Measurements from ENCODE around the gene MAPK8.

MAPK8 gene

DNA sequence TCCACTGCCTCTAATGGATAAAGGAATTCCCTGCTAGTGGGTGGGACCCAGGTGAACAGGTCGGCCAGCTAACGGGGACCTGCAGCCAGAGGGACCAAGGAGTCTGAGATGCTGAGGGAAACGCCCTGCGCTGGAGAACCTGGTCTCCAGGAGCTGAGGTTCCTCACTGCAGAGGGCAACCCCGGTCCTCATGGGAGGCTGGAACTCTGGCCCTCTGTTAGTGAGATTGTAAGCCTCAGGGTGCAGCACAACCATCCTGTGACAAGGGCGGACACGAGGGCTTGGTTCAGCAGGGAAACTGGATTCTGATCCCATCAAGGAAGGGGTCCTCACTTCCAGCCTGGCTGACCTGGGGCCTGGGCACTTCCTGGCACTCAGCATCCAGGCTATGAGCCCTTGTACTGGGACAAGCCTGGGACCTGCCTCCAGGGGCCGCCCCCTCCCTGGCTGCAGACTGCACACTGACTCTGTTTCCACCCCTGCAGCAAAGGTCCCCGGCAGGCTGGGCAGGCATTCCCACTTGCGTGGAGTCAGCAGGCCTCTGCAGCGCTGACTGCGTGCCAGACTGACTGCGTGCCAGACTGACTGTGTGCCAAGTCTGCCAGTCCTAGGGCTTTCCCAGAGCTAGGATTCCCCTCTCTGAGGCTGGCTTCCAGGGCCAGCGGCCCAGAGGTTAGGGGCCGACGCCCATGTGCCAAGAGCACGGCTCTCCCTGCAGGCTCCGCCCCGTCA lies 143.2 kb downstream of the MAPK8 start:
- H3K36me3 ChIP-seq, result no peaks in the 10 kb centered on the region
- no peak overlapping the region for H3K4me3 ChIP-seq (ENCODE audit: low read depth, low read length)
- DNase-seq, result no peak
- no peaks in the 10 kb centered on the region for H3K9me3 ChIP-seq
- TF ChIP-seq, protein P1, sequence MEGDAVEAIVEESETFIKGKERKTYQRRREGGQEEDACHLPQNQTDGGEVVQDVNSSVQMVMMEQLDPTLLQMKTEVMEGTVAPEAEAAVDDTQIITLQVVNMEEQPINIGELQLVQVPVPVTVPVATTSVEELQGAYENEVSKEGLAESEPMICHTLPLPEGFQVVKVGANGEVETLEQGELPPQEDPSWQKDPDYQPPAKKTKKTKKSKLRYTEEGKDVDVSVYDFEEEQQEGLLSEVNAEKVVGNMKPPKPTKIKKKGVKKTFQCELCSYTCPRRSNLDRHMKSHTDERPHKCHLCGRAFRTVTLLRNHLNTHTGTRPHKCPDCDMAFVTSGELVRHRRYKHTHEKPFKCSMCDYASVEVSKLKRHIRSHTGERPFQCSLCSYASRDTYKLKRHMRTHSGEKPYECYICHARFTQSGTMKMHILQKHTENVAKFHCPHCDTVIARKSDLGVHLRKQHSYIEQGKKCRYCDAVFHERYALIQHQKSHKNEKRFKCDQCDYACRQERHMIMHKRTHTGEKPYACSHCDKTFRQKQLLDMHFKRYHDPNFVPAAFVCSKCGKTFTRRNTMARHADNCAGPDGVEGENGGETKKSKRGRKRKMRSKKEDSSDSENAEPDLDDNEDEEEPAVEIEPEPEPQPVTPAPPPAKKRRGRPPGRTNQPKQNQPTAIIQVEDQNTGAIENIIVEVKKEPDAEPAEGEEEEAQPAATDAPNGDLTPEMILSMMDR (IDR thresholded peaks at IDR 0.05; ENCODE audit: low read depth, low read length), result no peak
- H3K4me1 ChIP-seq, result peaks cover under 1% of the 10 kb centered on the region
- no peaks in the 10 kb centered on the region for H3K27me3 ChIP-seq

DNA sequence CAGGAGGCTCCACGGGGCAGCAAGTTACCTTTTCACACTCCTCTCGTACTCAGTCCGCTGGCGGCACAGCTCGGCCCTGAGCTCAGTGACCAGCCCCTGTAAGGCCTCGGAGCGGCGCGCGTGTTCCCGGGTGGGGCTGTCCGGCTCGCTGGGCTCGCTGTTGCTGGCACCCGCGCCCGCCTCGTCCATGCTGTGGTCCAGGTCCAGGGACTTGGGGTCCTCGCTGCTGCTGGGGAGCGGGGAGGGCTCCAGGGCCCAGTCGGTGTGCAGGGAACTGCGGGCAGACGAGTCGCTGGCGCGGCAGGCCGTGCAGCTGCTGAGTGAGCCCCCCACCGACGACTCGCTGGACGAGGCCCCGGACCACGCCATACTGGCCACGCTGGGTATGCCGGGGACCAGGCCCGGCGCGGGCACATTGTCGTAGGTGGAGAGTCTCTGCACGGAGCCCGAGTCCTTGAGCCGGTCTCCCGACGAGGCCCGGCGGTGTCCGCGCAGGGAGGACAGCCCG lies 143.8 kb downstream of the MAPK8 start:
- DNase-seq, result peak; percentile 7
- Histone ChIP-seq H3K4me3 (ENCODE audit: low read depth, low read length) (no peak overlapping the region), H3K27me3 (no peaks in the 10 kb centered on the region), H3K4me1 (no peaks in the 10 kb centered on the region; the same call in 1 of the 2 replicates), H3K9me3 (no peaks in the 10 kb centered on the region), H3K36me3 (no peaks in the 10 kb centered on the region)
- TF ChIP-seq, protein P1 (IDR thresholded peaks at IDR 0.05; ENCODE audit: low read depth, low read length), result no peak

DNA sequence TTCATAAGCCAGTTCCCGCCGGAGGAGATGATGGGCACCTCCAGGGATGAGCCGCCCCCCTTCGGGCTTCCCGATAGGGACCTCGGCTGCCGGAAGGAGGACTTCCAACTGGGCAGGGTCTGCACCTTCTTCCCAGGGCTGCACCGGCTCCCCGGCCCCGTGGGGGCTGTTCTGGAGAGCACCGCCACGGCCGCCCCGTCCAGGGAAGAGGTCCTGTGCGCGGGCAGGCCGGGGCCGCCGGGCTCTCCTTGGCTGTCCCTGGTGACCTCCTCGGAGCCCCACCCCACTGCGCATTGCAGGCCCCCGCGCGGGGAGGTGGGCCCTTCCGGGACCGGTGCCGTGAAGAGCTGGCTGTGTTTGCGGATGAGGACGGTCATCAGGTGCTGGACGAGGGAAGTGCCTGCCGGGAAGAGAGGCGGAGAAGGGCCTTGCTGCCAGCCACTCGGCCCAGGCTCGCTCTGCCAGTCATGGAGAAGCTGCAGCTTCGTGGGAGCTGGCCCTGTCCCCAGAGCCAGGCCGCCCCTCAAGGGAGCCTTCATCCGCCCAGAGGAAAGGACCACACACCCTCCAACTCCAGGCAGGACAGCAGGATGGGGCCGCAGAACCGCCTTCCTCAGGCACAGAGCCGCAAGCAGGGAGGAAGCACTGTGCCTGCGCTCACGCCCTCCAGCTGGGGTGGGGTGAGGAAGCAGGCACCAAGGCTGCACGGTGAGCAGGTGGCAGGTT lies 144.4 kb downstream of the MAPK8 start:
- Histone ChIP-seq H3K36me3 (no peaks in the 10 kb centered on the region), H3K4me3 (ENCODE audit: low read depth, low read length) (no peak overlapping the region), H3K4me1 (no peaks in the 10 kb centered on the region), H3K9me3 (no peaks in the 10 kb centered on the region), H3K27me3 (no peaks in the 10 kb centered on the region)
- TF ChIP-seq, protein P1 (IDR thresholded peaks at IDR 0.05; ENCODE audit: low read depth, low read length), result no peak
- peak; percentile 7 for DNase-seq

DNA sequence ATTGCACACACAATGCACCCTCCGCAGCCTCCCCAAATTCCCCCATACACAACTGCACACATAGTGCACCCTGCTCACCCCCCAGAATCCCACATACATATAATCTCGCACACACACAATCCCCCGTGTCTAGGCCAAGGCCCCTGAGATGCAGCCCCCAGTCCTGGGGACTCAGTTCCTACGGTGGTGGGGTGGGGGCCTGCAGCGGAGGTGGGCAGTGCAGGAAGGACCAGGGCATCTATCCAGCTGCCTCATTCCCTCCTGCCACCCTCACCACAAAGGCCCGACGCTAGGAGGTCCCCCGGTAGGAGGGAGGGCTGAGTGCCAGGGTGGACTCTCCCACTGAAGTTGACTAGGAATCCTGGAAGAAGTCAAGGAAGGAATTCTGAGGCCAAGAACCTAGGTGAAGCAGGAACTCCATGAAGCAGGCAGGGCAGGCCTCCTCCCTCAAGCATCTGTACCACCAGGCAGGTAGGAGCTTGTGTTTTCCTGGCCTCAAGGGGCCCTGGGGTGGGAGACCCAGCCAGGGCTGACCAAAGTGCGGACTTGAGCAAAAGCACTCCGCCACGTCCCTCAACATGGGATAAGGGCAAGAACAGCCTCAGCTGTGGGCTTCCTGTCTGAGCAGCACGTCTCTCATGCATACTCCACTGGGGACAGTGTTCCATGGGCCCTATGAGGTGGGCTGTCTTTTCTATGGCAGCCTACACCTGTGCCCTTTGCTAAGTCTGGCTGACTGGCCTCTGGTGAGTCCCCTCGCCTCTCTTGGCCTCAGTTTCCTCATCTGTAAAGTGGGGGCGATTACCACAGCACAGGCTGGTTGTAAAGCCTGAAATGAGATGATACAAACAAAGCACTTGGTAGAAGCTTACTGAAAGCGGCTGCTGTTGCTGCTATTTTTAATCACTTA lies 145.7 kb downstream of the MAPK8 start:
- no peak for DNase-seq
- TF ChIP-seq, protein P1 (IDR thresholded peaks at IDR 0.05; ENCODE audit: low read depth, low read length), result no peak
- H3K27me3 ChIP-seq, result no peaks in the 10 kb centered on the region
- H3K9me3 ChIP-seq, result no peaks in the 10 kb centered on the region
- H3K36me3 ChIP-seq, result no peaks in the 10 kb centered on the region
- peaks cover 3% of the 10 kb centered on the region for H3K4me1 ChIP-seq
- H3K4me3 ChIP-seq (ENCODE audit: low read depth, low read length), result no peak overlapping the region

DNA sequence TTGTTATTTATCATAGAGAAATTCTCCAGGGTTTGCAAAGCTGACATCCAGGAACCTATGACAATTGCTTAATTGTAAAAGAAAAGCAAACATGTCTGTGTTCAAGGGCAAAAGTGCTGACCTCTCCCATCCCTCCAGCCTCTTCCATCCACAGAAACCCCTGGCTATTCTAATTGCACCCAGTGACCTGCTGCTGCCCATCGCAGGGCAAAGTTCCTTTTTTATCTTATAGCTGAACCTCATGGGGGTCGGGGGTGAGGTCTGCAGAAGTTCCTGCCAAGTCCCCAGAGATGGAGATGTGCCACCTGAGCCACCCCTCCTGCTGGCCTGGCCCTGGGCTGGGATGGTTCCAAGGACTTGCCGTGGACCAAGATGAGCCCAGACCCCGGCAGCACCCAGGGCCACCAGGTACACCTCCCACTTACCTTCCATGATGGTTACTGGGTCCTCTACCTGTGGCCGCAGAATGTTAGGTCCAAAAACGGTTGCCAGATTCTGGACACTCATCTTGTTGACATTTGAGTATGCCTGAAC lies 146.5 kb downstream of the MAPK8 start:
- DNase-seq, result no peak
- Histone ChIP-seq H3K4me1 (peaks cover 3% of the 10 kb centered on the region), H3K4me3 (ENCODE audit: low read depth, low read length) (no peak overlapping the region), H3K36me3 (no peaks in the 10 kb centered on the region), H3K27me3 (no peaks in the 10 kb centered on the region), H3K9me3 (no peaks in the 10 kb centered on the region)
- TF ChIP-seq, protein P1 (IDR thresholded peaks at IDR 0.05; ENCODE audit: low read depth, low read length), result no peak

All from BE2C (cell line).